Esophagus muscularis mucosa (tissue), 4 donors: ENCODE results near the gene YY1AP1. TPM values are rescaled to one million over a fixed set of nuclear protein-coding genes. Genes with fewer than 3 reads are reported as not detected.
"Not testable (repeated sequence)": the region's sequence is repeated elsewhere in the genome, so short reads cannot be mapped to it uniquely, and the experiment has no call there.

Experiments
- DNase-seq: peaks from one replicate; pipeline ENCODE4 v3.0.0-alpha.2; 2017; ENCODE audit errors: extremely low spot score
- H3K27ac ChIP-seq, 4 donors: fragments of 200-600 bp; sonication (generic); replicated peaks in 1 of 4; 1 replicate in 3 of 4; 2 replicates in 1 of 4; pipeline ENCODE4 v1.5.1; 2016 to 2019; ENCODE audit warnings: mild to moderate bottlenecking in 1 of 4
- H3K27me3 ChIP-seq, 4 donors: fragments of 200-600 bp; sonication (generic); one replicate each; pipeline versions ENCODE4 v1.5.1 to v1.6.0; 2016 to 2019
- H3K36me3 ChIP-seq, 4 donors: fragments of 200-600 bp; sonication (generic); one replicate each; pipeline ENCODE4 v1.5.1; 2016 to 2019
- H3K4me1 ChIP-seq, 4 donors: fragments of 200-600 bp; sonication (generic); one replicate each; pipeline ENCODE4 v1.5.1; 2016 to 2019
- H3K4me3 ChIP-seq, 4 donors: fragments of 200-600 bp; sonication (generic); 1 replicate in 2 of 4; 2 replicates in 2 of 4; pipeline ENCODE4 v1.5.1; 2016 to 2019; ENCODE audit warnings: mild to moderate bottlenecking in 4 of 4, moderate library complexity in 1 of 4
- H3K9me3 ChIP-seq, 4 donors: fragments of 200-600 bp; sonication (generic); 1 replicate in 3 of 4; 2 replicates in 1 of 4; pipeline ENCODE4 v1.5.1; 2016 to 2019
- EP300 ChIP-seq: sonication (generic); formaldehyde crosslinking; IDR thresholded peaks from one replicate; pipeline ENCODE4 v1.6.1; 2017; ENCODE audit warnings: antibody characterized with exemption
- POLR2A ChIP-seq: fragments of 450-650 bp; IDR thresholded peaks from one replicate; pipeline ENCODE4 v1.6.1; 2017; ENCODE audit warnings: antibody characterized with exemption, moderate library complexity, mild to moderate bottlenecking, low read depth
- POLR2AphosphoS5 ChIP-seq, 2 donors: sonication (generic); formaldehyde crosslinking; IDR thresholded peaks; one replicate each; pipeline ENCODE4 v1.6.1; 2017; ENCODE audit warnings: antibody characterized with exemption in 2 of 2
- WGBS: methylation state at CpG from one replicate; pipeline ENCODE4 v1.1.5; 2018; 5-methylcytosine and 5-hydroxymethylcytosine counted together
- intact Hi-C: fragments of 100-400 bp; cut with DNase I; formaldehyde crosslinking; loops from one replicate; pipeline ENCODE4 v1.15.1; 2023
- total RNA-seq, 4 donors: library from RNA; depleted of rRNA; stranded (reverse); fragments of >200 nt; gene quantifications; one replicate each; pipeline versions ENCODE4 v1.1.0 to v1.2.1, GENCODE V29; 2016
- TF ChIP-seq, protein P1 (sequence below), 3 experiments: fragments of 200-600 bp in 2 of 3; fragments of 450-650 bp in 1 of 3; sonication (generic) in 2 of 3; IDR thresholded peaks; one replicate each; pipeline ENCODE4 v1.5.1; 2017 to 2019; ENCODE audit warnings: antibody characterized with exemption in 3 of 3, mild to moderate bottlenecking in 2 of 3, moderate library complexity in 1 of 3

YY1AP1 gene
- total RNA-seq, 4 donors from 2014 or later: 136 to 164 (median 144) TPM

DNA sequence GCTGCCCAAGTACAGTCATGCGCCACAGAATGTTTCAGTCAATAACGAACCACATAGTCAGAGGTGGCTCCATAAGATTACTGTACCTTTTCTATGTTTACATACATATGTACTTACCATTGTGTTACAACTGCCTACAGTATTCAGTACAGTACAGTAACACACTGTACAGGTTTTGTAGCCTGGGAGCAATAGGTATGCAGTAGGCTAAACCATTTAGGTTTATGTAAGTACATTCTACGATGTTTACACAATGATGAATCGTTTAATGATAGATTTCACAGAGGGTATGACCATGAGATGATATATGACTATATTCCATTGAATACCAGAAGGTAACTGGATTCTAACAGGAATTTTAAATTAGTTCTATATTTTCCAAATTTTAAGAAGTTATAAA lies 10.5 kb downstream of the YY1AP1 start:
- Histone ChIP-seq H3K4me3 (no peak overlapping the region), H3K27ac (no peak overlapping the region), H3K36me3 (peaks cover 48 to 76% (median 68%) of the 10 kb centered on the region in 4 donors), H3K4me1 (peaks cover 12 to 28% (median 21%) of the 10 kb centered on the region in 4 donors), H3K9me3 (no peaks in the 10 kb centered on the region), H3K27me3 (no peaks in the 10 kb centered on the region)
- TF ChIP-seq POLR2AphosphoS5 (IDR thresholded peaks at IDR 0.05): no peak
- TF ChIP-seq, protein P1, sequence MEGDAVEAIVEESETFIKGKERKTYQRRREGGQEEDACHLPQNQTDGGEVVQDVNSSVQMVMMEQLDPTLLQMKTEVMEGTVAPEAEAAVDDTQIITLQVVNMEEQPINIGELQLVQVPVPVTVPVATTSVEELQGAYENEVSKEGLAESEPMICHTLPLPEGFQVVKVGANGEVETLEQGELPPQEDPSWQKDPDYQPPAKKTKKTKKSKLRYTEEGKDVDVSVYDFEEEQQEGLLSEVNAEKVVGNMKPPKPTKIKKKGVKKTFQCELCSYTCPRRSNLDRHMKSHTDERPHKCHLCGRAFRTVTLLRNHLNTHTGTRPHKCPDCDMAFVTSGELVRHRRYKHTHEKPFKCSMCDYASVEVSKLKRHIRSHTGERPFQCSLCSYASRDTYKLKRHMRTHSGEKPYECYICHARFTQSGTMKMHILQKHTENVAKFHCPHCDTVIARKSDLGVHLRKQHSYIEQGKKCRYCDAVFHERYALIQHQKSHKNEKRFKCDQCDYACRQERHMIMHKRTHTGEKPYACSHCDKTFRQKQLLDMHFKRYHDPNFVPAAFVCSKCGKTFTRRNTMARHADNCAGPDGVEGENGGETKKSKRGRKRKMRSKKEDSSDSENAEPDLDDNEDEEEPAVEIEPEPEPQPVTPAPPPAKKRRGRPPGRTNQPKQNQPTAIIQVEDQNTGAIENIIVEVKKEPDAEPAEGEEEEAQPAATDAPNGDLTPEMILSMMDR (IDR thresholded peaks at IDR 0.05): no peak
- DNase-seq: no peak
- WGBS: 80% methylated on average over 4 of the region's 4 CpGs
- intact Hi-C loops: loop anchor here (2.0 kb wide), 1 partner anchor 51 kb away; no protein-coding TSS in a partner anchor

DNA sequence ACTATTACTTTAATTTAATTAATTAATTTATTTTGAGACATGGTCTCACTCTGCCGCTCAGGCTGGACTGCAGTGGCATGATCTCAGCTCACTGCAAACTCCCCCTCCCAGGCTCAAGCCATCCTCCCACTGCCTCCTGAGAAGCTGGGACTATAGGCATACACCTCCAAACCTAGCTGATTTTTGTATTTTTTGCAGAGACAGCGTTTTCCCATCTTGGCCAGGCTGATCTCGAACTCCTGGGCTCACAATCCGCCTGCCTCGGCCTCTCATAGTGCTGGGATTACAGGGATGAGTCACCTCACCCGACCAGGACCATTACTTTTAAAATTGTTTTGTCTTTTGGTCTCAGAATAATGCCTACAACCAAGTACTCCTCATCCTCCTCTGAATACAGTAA lies 15.6 kb downstream of the YY1AP1 start:
- no peaks in the 10 kb centered on the region for H3K27me3 ChIP-seq
- WGBS: 85% methylated on average over 6 of the region's 6 CpGs
- intact Hi-C loops: no loop called here
- no peaks in the 10 kb centered on the region for H3K9me3 ChIP-seq
- H3K4me3 ChIP-seq: no peak overlapping the region
- no peak for DNase-seq
- H3K36me3 ChIP-seq: peaks cover 78 to 100% (median 95%) of the 10 kb centered on the region in 4 donors
- no peaks in the 10 kb centered on the region for H3K4me1 ChIP-seq
- TF ChIP-seq EP300 (no peak), POLR2A (no peak), POLR2AphosphoS5 (IDR thresholded peaks at IDR 0.05) (no peak)
- TF ChIP-seq, protein P1 (IDR thresholded peaks at IDR 0.05): no peak
- no peak overlapping the region for H3K27ac ChIP-seq

DNA sequence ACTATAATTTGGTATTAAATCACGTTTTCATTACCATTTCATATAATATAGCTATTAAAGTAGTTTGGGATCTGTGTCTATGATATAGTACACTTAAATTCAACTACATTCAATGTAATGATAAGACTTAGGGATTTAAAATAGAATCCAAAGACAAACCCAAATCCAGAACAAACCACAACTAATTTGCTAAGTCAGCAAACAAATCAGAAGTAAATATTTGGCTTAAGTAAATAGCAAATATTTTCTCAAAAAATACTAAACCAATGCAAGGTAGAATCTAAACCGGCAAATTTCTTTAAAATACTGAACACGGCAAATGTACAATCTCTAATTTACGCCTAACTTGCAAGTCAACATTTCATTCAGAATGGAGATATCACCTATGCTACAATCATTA lies 16.8 kb downstream of the YY1AP1 start:
- Histone ChIP-seq H3K4me1 (no peaks in the 10 kb centered on the region), H3K27me3 (no peaks in the 10 kb centered on the region), H3K27ac (no peak overlapping the region), H3K4me3 (no peak overlapping the region), H3K36me3 (peaks cover 87 to 100% (median 95%) of the 10 kb centered on the region in 4 donors), H3K9me3 (no peaks in the 10 kb centered on the region)
- no peak for DNase-seq
- intact Hi-C loops: no loop called here
- TF ChIP-seq POLR2AphosphoS5 (IDR thresholded peaks at IDR 0.05) (no peak), POLR2A (no peak), EP300 (no peak)
- TF ChIP-seq, protein P1 (IDR thresholded peaks at IDR 0.05): no peak
- WGBS: 90% methylated on average over 4 of the region's 4 CpGs

DNA sequence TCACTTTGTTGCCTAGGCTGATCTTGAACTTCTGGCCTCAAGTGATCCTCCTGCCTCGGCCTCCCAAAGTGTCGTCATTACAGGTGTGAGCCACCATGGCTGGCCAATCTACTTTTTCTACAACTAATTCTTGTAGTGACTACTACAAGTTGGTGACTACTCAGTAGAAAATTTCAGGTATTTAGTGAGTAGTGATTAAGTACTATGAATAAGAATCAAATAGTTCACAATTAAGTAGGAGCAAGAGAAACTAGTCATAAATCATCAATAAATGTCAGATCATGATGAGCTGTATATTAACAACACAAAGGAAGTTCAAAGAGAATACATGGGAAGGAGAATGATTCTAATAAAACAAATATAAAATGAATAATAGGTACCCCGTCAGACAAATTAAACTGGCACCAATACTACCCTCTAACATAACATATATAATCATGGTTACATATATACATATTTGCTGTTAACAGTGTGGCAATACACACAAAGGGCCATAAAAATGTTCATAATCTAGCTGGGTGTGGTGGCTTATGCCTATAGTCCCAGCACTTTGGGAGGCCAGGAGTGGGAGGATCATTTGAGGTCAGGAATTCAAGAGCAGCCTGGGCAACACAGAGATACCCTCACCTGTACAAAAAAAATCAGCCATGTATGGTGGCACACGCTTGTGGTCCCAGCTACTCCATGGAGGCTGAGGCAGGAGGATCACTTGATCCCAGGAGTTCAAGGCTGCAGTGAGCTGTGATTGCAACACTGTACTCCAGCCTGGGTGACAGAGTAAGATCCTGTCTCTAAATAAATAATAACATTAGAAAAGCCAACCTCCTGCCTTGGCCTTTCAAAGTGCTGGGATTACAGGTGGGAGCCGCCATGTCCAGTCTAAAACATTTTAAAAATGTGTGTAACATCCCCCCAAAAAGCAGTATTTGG lies 19.1 kb downstream of the YY1AP1 start:
- WGBS: 96% methylated on average over 5 of the region's 5 CpGs
- no peaks in the 10 kb centered on the region for H3K27me3 ChIP-seq
- no peaks in the 10 kb centered on the region for H3K9me3 ChIP-seq
- TF ChIP-seq POLR2A: no peak
- TF ChIP-seq, protein P1 (IDR thresholded peaks at IDR 0.05): no peak
- TF ChIP-seq POLR2AphosphoS5 (IDR thresholded peaks at IDR 0.05): no peak
- TF ChIP-seq EP300: no peak
- no peak overlapping the region for H3K4me3 ChIP-seq
- intact Hi-C loops: loop anchor here (10.0 kb wide), 1 partner anchor 315 kb away; no protein-coding TSS in a partner anchor
- peaks cover 91 to 100% (median 96%) of the 10 kb centered on the region in 4 donors for H3K36me3 ChIP-seq
- H3K4me1 ChIP-seq: no peaks in the 10 kb centered on the region
- no peak for DNase-seq
- H3K27ac ChIP-seq: no peak overlapping the region

DNA sequence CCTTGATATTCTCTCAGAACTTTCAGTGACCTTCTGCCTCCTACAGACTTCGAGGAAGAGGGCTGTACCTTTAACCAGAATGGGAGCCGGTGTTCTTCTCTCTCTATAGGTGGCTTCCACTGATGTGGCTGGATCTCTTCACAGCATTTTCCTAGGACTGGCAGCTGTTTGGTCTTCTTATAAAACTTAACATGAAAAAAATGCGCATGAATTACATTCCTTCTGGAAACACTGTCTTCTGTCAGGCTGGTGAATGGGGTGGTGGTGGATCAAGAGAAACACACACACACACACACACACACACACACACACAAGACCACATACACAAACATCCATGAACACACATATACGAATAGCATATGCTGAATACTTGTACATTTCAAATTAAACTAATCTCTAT lies 27.3 kb downstream of the YY1AP1 start:
- not testable (repeated sequence) for H3K4me1 ChIP-seq, H3K9me3 ChIP-seq, H3K4me3 ChIP-seq, DNase-seq, H3K27me3 ChIP-seq, H3K27ac ChIP-seq
- WGBS: 86% methylated on average over 4 of the region's 4 CpGs
- intact Hi-C loops: loop anchor here (10.0 kb wide), 1 partner anchor 306 kb away; no protein-coding TSS in a partner anchor
- H3K36me3 ChIP-seq: peaks cover 62 to 81% (median 79%) of the 10 kb centered on the region in 4 donors
